ENCODE data around the gene ARSB.

DNA sequence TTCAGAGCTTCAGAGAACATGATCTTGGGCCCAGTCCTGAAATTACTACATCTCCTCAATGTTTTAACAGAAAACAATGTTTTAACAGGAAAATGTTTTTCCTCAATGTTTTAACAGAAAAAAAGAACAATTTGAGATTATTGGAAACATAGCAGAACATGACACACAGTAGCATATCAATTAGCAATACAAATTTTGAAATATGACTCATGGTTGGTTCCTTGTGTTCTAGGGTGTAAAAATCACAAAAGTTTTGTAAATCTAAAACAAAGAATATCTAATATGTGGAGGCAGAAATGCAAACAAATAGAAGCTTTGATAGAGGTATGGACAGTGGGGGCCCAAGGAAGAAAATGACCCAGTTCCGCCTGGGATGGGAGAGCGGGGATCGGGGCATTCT is 22.8 kb upstream of the ARSB start:
- TF ChIP-seq, protein P1, sequence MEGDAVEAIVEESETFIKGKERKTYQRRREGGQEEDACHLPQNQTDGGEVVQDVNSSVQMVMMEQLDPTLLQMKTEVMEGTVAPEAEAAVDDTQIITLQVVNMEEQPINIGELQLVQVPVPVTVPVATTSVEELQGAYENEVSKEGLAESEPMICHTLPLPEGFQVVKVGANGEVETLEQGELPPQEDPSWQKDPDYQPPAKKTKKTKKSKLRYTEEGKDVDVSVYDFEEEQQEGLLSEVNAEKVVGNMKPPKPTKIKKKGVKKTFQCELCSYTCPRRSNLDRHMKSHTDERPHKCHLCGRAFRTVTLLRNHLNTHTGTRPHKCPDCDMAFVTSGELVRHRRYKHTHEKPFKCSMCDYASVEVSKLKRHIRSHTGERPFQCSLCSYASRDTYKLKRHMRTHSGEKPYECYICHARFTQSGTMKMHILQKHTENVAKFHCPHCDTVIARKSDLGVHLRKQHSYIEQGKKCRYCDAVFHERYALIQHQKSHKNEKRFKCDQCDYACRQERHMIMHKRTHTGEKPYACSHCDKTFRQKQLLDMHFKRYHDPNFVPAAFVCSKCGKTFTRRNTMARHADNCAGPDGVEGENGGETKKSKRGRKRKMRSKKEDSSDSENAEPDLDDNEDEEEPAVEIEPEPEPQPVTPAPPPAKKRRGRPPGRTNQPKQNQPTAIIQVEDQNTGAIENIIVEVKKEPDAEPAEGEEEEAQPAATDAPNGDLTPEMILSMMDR (IDR thresholded peaks at IDR 0.05): no peak
- TF ChIP-seq POLR2A (IDR thresholded peaks at IDR 0.05): no peak
